Endothelial cell of umbilical vein (primary cell): Measurements from ENCODE around the gene ABTB2.

ENCODE experiments used
- CTCF ChIP-seq, 2 donors: IDR thresholded peaks; 1 replicate in 1 of 2; 2 replicates in 1 of 2; pipeline ENCODE4 v1.5.1; 2011; ENCODE audit warnings: low read length in 2 of 2, mild to moderate bottlenecking in 2 of 2, moderate library complexity in 2 of 2, control low read depth in 1 of 2, inconsistent platforms in 1 of 2, low read depth in 1 of 2; ENCODE audit not compliant: insufficient read depth in 1 of 2; ENCODE audit errors: extremely low read depth in 1 of 2
- EZH2 ChIP-seq: IDR thresholded peaks from 2 replicates; pipeline ENCODE4 v1.6.1; 2012; ENCODE audit warnings: borderline replicate concordance, low read depth, mild to moderate bottlenecking, moderate library complexity, low read length, inconsistent platforms; ENCODE audit not compliant: severe bottlenecking
- MAX ChIP-seq: IDR thresholded peaks from 2 replicates; pipeline ENCODE4 v1.6.1; 2011; ENCODE audit not compliant: insufficient read depth, insufficient read length
- MYC ChIP-seq: IDR thresholded peaks from one replicate; pipeline ENCODE4 v1.6.1; 2011; ENCODE audit warnings: mild to moderate bottlenecking, low read depth, low read length
- POLR2A ChIP-seq: IDR thresholded peaks from 2 replicates; pipeline ENCODE4 v1.6.1; 2012; ENCODE audit warnings: low read depth, mild to moderate bottlenecking, control low read depth, low read length
- POLR2AphosphoS5 ChIP-seq: IDR thresholded peaks from 2 replicates; pipeline ENCODE4 v1.6.1; 2012; ENCODE audit warnings: low read depth, mild to moderate bottlenecking, control low read depth, low read length, moderate library complexity; ENCODE audit not compliant: insufficient read depth

GRCh38 chr11:34169686-34170085 is 188.1 kb downstream of the ABTB2 start:
- TF ChIP-seq CTCF (IDR thresholded peaks at IDR 0.05; ENCODE audit: extremely low read depth in 1 of 2, insufficient read depth in 1 of 2, low read depth in 1 of 2, low read length in 2 of 2) (no peak), EZH2 (no peak), POLR2AphosphoS5 (no peak), MYC (no peak), POLR2A (no peak), MAX (no peak)
